Neural crest cell (in vitro differentiated cells): Measurements from ENCODE around the gene AP1G1. TPM values are rescaled to one million over a fixed set of nuclear protein-coding genes. Genes with fewer than 3 reads are reported as not detected.
A peak's percentile ranks its signal among the peaks of the same experiment; 100 is the strongest.
"Not testable (repeated sequence)": the region's sequence is repeated elsewhere in the genome, so short reads cannot be mapped to it uniquely, and the experiment has no call there.

Experiments used
- DNase-seq: peaks from one replicate; pipeline ENCODE4 v3.0.0; 2021; ENCODE audit warnings: low read depth, mixed read lengths, low spot score
- H3K27ac Mint-ChIP-seq: one replicate; pipeline ENCODE4 v1.8.0; 2021; ENCODE audit warnings: mild to moderate bottlenecking, mixed read lengths; ENCODE audit not compliant: unreplicated experiment
- H3K27me3 Mint-ChIP-seq: 2 replicates; pipeline ENCODE4 v1.8.0; 2021; ENCODE audit warnings: low read depth, mild to moderate bottlenecking, mixed read lengths
- H3K36me3 Mint-ChIP-seq: 2 replicates; pipeline ENCODE4 v1.8.0; 2021; ENCODE audit warnings: low read depth, mild to moderate bottlenecking, mixed read lengths
- H3K4me1 Mint-ChIP-seq: 2 replicates; pipeline ENCODE4 v1.8.0; 2021; ENCODE audit warnings: mixed read lengths
- H3K4me3 Mint-ChIP-seq: one replicate; pipeline ENCODE4 v1.8.0; 2021; ENCODE audit warnings: mild to moderate bottlenecking, mixed read lengths
- H3K9me3 Mint-ChIP-seq: 2 replicates; pipeline ENCODE4 v1.8.0; 2021; ENCODE audit warnings: mixed read lengths
- total RNA-seq: library from RNA; stranded (reverse); gene quantifications from 2 replicates; pipeline ENCODE4 v1.2.1, GENCODE V29; 2021
- TF ChIP-seq, protein P1 (sequence below): fragments of 200-600 bp; sonication (generic); conservative IDR thresholded peaks from 2 replicates; pipeline ENCODE4 v1.5.0; 2021; ENCODE audit warnings: antibody characterized with exemption, mild to moderate bottlenecking

The AP1G1 gene
- total RNA-seq, 1 donor from 2014 or later: 98.6 TPM

DNA sequence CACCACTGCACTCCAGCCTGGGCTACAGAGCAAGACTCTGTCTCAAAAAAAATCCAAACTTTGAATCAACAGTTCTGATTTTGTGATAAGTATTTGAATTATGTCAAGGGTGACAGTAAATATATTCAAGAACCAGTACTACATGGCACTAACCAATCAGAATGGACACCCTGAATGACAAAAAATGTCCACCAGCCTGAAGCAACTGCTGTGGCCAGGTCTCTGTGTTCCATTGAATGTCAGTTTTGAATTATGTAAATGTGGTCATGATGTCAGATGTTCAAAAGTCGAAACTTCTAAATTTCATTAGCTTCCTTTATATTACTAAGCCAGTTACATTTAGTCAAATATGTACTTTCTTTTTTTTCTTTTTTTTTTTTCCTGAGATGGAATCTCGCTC lies 21.7 kb upstream of the AP1G1 start:
- no peak overlapping the region for H3K4me3 Mint-ChIP-seq

DNA sequence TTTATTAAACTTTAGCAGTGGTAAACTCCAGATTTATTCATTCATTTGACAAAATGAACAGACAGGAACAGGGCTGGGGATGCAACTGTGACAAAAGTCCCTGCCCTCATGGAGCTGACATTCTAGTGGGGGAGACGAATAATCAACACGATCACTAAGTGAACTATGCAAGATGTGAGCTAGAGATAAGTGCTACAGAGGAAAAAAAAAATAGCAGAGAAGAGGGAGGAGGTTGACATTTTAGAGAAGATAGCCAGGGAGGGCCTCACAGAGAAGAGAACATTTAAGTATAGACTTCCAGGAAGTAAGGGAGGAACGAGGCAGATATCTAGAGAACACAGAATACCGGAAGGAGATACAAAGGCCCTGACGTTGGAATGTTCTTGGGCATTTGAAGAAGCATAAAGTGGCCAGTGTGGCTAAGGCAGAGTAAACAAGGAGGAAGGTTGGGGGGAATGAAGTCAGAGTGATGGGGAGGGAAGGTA lies 17.9 kb upstream of the AP1G1 start:
- DNase-seq: no peak
- no peak overlapping the region for H3K4me3 Mint-ChIP-seq
- no peaks in the 10 kb centered on the region for H3K36me3 Mint-ChIP-seq
- H3K4me1 Mint-ChIP-seq: no peaks in the 10 kb centered on the region
- no peaks in the 10 kb centered on the region for H3K9me3 Mint-ChIP-seq
- TF ChIP-seq, protein P1, sequence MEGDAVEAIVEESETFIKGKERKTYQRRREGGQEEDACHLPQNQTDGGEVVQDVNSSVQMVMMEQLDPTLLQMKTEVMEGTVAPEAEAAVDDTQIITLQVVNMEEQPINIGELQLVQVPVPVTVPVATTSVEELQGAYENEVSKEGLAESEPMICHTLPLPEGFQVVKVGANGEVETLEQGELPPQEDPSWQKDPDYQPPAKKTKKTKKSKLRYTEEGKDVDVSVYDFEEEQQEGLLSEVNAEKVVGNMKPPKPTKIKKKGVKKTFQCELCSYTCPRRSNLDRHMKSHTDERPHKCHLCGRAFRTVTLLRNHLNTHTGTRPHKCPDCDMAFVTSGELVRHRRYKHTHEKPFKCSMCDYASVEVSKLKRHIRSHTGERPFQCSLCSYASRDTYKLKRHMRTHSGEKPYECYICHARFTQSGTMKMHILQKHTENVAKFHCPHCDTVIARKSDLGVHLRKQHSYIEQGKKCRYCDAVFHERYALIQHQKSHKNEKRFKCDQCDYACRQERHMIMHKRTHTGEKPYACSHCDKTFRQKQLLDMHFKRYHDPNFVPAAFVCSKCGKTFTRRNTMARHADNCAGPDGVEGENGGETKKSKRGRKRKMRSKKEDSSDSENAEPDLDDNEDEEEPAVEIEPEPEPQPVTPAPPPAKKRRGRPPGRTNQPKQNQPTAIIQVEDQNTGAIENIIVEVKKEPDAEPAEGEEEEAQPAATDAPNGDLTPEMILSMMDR: no peak
- H3K27ac Mint-ChIP-seq: no peak overlapping the region
- no peaks in the 10 kb centered on the region for H3K27me3 Mint-ChIP-seq

More for the DNA sequence above, 21.7 kb upstream of the AP1G1 start:
- no peak for DNase-seq
- no peak overlapping the region for H3K27ac Mint-ChIP-seq
- TF ChIP-seq, protein P1: no peak
- no peaks in the 10 kb centered on the region for H3K4me1 Mint-ChIP-seq
- no peaks in the 10 kb centered on the region for H3K36me3 Mint-ChIP-seq
- no peaks in the 10 kb centered on the region for H3K9me3 Mint-ChIP-seq
- no peaks in the 10 kb centered on the region for H3K27me3 Mint-ChIP-seq

DNA sequence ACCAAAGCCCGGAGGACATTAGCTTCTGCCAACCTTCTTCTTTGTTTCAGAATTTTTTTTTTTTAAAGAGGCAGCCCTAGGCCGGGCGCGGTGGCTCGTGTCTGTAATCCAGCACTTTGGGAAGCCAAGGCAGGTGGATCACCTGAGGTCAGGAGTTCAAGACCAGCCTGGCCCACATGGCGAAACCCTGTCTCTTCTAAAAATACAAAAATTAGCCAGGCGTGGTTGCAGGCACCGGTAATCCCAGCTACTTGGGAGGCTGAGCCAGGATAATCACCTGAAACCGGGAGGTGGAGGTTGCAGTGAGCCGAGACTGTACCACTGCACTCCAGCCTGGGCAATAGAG lies 8.5 kb upstream of the AP1G1 start:
- not testable (repeated sequence) for H3K36me3 Mint-ChIP-seq, H3K9me3 Mint-ChIP-seq, H3K27me3 Mint-ChIP-seq, DNase-seq, H3K4me3 Mint-ChIP-seq
- Mint-ChIP-seq H3K27ac (peak overlapping the region; percentile 5), H3K4me1 (peaks cover 10% of the 10 kb centered on the region)

DNA sequence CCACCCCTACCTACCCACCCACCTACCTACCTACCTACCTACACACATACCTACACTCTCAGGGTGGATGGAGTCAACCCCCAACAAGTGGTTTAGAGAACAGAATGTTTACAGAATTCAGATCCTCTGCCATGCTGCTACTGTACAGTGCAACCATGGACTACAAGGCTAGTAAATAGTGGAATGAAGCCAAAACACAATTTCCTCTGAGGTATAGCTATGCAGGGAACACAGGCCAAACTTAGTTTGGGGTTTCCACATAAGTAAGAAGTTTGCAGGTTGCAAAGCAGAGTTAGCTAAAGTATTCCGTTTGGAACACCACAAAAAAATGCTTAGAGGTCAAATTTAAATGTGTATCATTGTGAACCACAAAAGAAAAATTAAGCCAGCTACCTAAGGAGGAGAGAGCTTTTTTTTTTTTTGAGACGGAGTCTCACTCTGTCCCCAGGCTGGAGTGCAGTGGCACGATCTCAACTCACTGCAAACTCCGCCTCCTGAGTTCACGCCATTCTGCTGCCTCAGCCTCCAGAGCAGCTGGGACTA lies 2.7 kb upstream of the AP1G1 start:
- Mint-ChIP-seq H3K27ac (no peak overlapping the region), H3K9me3 (no peaks in the 10 kb centered on the region), H3K27me3 (no peaks in the 10 kb centered on the region), H3K36me3 (no peaks in the 10 kb centered on the region), H3K4me1 (peaks cover 24% of the 10 kb centered on the region), H3K4me3 (no peak overlapping the region)
- no peak for DNase-seq
- TF ChIP-seq, protein P1: no peak

DNA sequence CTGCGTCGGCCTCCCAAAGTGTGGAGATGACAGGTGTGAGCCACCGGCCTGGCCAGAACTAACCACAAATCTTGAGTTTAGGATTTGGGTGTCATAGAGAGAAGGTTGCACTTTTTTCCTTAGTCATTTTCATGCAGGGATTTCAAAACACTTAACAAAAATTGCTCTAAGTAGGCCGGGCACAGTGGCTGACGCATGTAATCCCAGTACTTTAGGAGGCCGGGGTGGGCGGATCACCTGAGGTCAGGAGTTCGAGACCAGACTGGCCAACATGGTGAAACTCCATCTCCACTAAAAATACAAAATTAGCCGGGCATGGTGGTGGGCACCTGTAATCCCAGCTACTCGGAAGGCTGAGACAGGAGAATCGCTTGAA lies 1.5 kb upstream of the AP1G1 start:
- not testable (repeated sequence) for H3K36me3 Mint-ChIP-seq
- peak overlapping the region; percentile 93 for H3K4me3 Mint-ChIP-seq

DNA sequence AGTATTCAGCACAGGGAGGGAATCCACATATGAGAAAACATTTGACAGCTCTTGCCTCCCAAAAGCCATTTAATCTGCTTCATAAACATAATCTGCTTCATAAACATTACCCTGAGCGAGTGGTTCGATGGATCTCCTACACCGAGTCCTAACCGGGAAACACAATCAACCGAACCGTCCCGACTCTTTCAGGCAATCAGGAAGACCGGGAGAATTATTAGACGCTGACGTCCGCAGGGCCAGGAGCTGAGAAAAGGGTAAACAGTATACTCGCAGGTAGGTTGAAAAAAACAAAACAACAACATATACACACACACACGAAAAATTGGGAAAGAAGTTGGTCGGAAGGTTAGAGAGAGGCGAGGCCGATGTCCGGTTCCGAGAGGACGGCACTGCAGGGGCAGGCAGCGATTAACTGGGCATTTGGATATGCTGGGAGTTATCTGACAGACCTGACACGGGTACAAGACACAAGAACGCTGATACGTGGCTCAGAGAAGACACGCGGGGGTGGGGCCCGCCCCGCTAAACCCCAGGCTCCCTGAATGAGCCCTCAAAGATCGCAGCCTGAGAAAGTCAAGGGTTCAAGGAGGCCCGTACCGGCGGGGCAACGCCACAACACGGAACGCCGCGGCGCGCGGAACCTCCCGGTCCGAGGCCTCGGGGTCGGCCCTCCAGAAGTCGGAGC lies 585 bp downstream of the AP1G1 start:
- Mint-ChIP-seq H3K36me3 (no peaks in the 10 kb centered on the region), H3K4me3 (peak overlapping the region; percentile 93), H3K9me3 (no peaks in the 10 kb centered on the region), H3K4me1 (peaks cover 25% of the 10 kb centered on the region), H3K27ac (peak overlapping the region; percentile 94), H3K27me3 (no peaks in the 10 kb centered on the region)
- TF ChIP-seq, protein P1: no peak
- DNase-seq: no peak

More for the DNA sequence above, 1.5 kb upstream of the AP1G1 start:
- H3K4me1 Mint-ChIP-seq: peaks cover 25% of the 10 kb centered on the region
- DNase-seq, H3K27ac Mint-ChIP-seq, H3K9me3 Mint-ChIP-seq, H3K27me3 Mint-ChIP-seq: not testable (repeated sequence)
